Urothelium cell line (cell line): Measurements from ENCODE around the gene COL6A1.
"Not testable (repeated sequence)": the region's sequence is repeated elsewhere in the genome, so short reads cannot be mapped to it uniquely, and the experiment has no call there.

Source experiments
- DNase-seq: peaks from one replicate; pipeline ENCODE4 v3.0.0; 2011; ENCODE audit warnings: low spot score, mixed read lengths
- FAIRE-seq: peaks from 2 replicates; lab custom pipeline; 2011; peaks lifted over from hg19 to GRCh38; lab: Jason Lieb, UNC

COL6A1 gene

DNA sequence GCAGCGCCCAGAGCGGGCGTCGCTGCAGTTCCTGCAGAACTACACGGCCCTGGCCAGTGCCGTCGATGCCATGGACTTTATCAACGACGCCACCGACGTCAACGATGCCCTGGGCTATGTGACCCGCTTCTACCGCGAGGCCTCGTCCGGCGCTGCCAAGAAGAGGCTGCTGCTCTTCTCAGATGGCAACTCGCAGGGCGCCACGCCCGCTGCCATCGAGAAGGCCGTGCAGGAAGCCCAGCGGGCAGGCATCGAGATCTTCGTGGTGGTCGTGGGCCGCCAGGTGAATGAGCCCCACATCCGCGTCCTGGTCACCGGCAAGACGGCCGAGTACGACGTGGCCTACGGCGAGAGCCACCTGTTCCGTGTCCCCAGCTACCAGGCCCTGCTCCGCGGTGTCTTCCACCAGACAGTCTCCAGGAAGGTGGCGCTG, 22.0 kb downstream of the COL6A1 start:
- no peak for DNase-seq
- FAIRE-seq = no peak

- DNase-seq (no peak), FAIRE-seq (no peak)
Observed at GRCh38 chr21:46004168-46004861, 22.7 kb downstream of the COL6A1 start.

- no peak for FAIRE-seq
- DNase-seq = no peak
Observed at GRCh38 chr21:46005081-46005480, 23.5 kb downstream of the COL6A1 start.

- no peak for FAIRE-seq
- no peak for DNase-seq
Observed at GRCh38 chr21:46005481-46005881, 23.9 kb downstream of the COL6A1 start.

DNA sequence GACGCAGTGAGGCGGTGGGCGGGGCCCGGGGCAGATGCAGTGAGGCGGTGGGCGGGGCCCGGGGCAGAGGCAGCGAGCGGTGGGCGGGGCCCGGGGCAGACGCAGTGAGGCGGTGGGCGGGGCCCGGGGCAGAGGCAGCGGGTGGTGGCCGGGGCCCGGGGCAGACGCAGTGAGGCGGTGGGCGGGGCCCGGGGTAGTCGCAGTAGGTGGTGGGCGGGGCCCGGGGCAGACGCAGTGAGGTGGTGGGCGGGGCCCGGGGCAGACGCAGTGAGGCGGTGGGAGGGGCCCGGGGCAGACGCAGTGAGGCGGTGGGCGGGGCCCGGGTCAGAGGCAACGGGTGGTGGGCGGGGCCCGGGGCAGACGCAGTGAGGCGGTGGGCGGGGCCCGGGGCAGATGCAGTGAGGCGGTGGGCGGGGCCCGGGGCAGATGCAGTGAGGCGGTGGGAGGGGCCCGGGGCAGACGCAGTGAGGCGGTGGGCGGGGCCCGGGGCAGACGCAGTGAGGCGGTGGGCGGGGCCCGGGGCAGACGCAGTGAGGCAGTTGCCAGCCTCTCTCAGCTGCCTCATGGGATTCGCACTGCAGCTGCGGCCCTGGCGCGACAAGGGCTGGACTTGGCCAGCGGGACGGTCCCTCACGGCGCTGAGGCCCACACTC, 24.4 kb downstream of the COL6A1 start:
- not testable (repeated sequence) for DNase-seq, FAIRE-seq

GRCh38 chr21:46006547-46007491, 25.2 kb downstream of the COL6A1 start:
- FAIRE-seq = no peak
- no peak for DNase-seq

DNA sequence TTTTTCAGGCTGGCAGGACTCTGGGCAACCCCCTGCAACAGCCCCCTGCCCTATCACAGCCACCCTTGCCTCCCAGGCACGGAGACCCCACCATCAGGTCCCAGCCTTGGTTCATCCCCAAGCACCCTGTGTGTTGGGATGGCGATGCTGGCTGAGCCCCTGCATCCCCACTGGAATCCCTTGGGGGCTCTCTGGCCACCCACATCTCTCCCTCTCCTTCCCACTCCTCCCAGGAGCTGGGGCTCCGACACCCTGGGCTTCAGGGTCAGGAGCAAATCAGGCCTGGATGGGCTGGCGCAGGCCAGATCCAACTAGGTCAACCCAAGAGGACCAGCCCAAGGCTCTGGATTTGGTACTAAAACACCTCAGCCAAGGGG, 25.9 kb downstream of the COL6A1 start:
- no peak for FAIRE-seq
- no peak for DNase-seq

- no peak for FAIRE-seq
- DNase-seq = no peak
Observed at GRCh38 chr21:46008893-46009621, 27.5 kb downstream of the COL6A1 start.

DNA sequence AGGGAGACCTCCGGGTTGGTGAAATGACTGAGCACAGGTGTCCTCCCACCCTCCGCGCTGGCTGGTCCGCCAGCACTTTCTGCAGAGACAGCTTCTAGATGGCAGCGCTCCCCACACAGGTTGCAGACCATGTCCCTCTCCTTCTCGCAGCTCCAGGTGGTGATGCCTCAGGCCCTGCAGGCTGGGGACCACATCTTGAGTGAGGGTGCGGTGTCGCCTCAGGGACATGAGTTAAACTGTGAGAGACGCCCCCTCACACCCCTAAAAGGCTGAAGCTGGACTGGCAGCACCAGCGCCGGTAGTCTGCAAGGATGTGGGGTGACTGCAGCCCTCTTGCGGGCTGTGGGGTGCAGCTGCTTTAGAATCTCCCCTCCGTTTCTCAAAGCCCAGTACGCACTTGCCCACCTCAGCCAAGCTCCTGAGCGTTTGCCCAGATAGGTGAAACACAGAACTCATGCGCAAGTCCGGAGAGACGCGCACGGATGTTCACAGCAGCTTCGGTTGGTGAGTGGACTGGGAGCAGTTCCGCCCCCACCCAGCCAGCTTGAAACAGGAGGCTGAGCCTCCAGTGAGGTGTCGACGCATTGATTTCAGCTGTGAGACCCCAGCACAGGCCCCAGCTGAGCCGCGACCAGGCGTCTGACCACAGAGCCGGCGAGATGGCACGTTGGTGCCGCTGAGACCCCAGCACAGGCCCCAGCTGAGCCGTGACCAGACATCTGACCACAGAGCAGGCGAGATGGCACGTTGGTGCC, 28.6 kb downstream of the COL6A1 start:
- no peak for DNase-seq
- FAIRE-seq = no peak

- FAIRE-seq = peak; percentile 91
- no peak for DNase-seq
Observed at GRCh38 chr21:46011267-46011967, 29.8 kb downstream of the COL6A1 start.

GRCh38 chr21:46012154-46012553, 30.6 kb downstream of the COL6A1 start:
- FAIRE-seq (no peak), DNase-seq (no peak)

DNA sequence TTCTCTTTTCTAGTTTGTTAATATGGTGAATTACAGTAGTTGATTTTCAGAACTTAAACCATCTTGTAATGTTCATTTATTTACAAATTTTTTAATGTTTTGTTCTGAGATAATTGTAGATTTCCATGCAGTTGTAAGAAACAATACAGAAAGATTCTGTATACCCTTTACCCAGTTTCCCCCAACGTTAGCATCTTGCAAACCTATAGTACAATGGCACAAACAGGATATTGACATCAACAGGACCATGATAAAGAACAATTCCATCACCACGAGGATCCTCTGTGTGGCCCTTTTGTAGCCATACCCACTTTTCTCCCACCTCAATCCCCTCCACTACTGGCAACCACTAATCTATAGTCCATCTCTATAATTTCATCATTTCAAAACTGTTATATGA, 33.3 kb downstream of the COL6A1 start:
- FAIRE-seq (no peak), DNase-seq (no peak)

GRCh38 chr21:46017148-46017547, 35.6 kb downstream of the COL6A1 start:
- DNase-seq (no peak), FAIRE-seq (no peak)

GRCh38 chr21:46017695-46018094, 36.1 kb downstream of the COL6A1 start:
- no peak for DNase-seq
- FAIRE-seq = no peak

GRCh38 chr21:46018615-46019014, 37.0 kb downstream of the COL6A1 start:
- no peak for FAIRE-seq
- DNase-seq = no peak

- no peak for FAIRE-seq
- DNase-seq = no peak
Observed at GRCh38 chr21:46020581-46020980, 39.0 kb downstream of the COL6A1 start.

GRCh38 chr21:46021398-46021797, 39.8 kb downstream of the COL6A1 start:
- FAIRE-seq = no peak

GRCh38 chr21:46021978-46022544, 40.5 kb downstream of the COL6A1 start:
- FAIRE-seq = no peak

More at GRCh38 chr21:46021398-46021797, 39.8 kb downstream of the COL6A1 start:
- DNase-seq = no peak

More at GRCh38 chr21:46021978-46022544, 40.5 kb downstream of the COL6A1 start:
- no peak for DNase-seq
